ENCODE measurements around the gene SIPA1L3. TPM values are rescaled to one million over a fixed set of nuclear protein-coding genes. Genes with fewer than 3 reads are reported as not detected.

The SIPA1L3 gene
- total and polyA plus RNA-seq, 10 of the 15 experiments (the other 5 are each of a cell fraction or from before 2014, with no cell fraction given): 0.24 to 66.2 (median 19.1) TPM

DNA sequence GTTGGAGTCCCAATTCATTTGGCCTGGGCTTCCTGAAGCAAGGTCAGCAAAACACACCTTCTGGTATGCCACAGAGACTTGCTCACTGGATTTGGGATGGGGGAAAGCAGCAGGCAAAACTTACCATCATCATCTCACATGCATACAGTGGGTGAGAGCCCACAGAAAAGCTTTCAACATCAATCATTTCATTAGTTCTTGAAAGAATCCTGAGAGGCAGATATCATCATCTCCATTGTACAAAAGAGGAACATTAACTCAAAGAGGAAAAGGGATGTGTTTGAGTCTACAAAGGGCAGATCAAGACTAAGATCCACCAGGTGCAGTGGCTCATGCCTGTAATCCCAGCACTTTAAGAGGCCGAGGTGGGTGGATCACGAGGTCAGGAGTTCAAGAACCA lies 7.0 kb upstream of the SIPA1L3 start:
- in situ Hi-C loops (cut with MboI): loop anchor here (5.0 kb wide), 1 partner anchor 332 kb away; no protein-coding TSS in a partner anchor
- no peak overlapping the region for H3K9ac ChIP-seq (ENCODE audit: control insufficient read depth, insufficient read depth, low read length)
- RAD21 ChIA-PET (ENCODE audit: unreplicated experiment): interaction anchor here (0.6 to 1.8 kb wide), 4 partner anchors 134 to 503 kb away, joined by 3 to 6 read pairs (median 4); partner anchors contain the start of genes FAM98C and PSMD8
- no peaks in the 10 kb centered on the region for H3K36me3 ChIP-seq (ENCODE audit: control insufficient read depth in 2 of 2, insufficient read depth in 2 of 2, low read length in 1 of 2)
- no peaks in the 10 kb centered on the region; the same call in 1 of the 2 replicates for H3K4me1 ChIP-seq (ENCODE audit: control insufficient read depth, insufficient read depth, low read length)
- no TSS peak for BruUV-seq (replicated peaks)
- H3K79me2 ChIP-seq (ENCODE audit: control insufficient read depth, insufficient read depth, low read length): no peaks in the 10 kb centered on the region
- SMC1A ChIA-PET (ENCODE audit: uncharacterized antibody, unreplicated experiment): interaction anchor here (0.7 to 2.7 kb wide), 6 partner anchors 87 to 474 kb away, joined by 3 to 6 read pairs (median 4); no protein-coding TSS in a partner anchor
- ATAC-seq (no peak), DNase-seq (ENCODE audit: low read depth, low spot score) (no peak), FAIRE-seq (no peak)
- H3K4me3 ChIP-seq: no peak overlapping the region
- TF ChIP-seq, protein P1, sequence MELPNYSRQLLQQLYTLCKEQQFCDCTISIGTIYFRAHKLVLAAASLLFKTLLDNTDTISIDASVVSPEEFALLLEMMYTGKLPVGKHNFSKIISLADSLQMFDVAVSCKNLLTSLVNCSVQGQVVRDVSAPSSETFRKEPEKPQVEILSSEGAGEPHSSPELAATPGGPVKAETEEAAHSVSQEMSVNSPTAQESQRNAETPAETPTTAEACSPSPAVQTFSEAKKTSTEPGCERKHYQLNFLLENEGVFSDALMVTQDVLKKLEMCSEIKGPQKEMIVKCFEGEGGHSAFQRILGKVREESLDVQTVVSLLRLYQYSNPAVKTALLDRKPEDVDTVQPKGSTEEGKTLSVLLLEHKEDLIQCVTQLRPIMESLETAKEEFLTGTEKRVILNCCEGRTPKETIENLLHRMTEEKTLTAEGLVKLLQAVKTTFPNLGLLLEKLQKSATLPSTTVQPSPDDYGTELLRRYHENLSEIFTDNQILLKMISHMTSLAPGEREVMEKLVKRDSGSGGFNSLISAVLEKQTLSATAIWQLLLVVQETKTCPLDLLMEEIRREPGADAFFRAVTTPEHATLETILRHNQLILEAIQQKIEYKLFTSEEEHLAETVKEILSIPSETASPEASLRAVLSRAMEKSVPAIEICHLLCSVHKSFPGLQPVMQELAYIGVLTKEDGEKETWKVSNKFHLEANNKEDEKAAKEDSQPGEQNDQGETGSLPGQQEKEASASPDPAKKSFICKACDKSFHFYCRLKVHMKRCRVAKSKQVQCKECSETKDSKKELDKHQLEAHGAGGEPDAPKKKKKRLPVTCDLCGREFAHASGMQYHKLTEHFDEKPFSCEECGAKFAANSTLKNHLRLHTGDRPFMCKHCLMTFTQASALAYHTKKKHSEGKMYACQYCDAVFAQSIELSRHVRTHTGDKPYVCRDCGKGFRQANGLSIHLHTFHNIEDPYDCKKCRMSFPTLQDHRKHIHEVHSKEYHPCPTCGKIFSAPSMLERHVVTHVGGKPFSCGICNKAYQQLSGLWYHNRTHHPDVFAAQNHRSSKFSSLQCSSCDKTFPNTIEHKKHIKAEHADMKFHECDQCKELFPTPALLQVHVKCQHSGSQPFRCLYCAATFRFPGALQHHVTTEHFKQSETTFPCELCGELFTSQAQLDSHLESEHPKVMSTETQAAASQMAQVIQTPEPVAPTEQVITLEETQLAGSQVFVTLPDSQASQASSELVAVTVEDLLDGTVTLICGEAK (IDR thresholded peaks at IDR 0.05; ENCODE audit: borderline replicate concordance): no peak
- TF ChIP-seq JUNB (IDR thresholded peaks at IDR 0.05): no peak
- no peak for TF ChIP-seq EGR1 (IDR thresholded peaks at IDR 0.05; ENCODE audit: borderline replicate concordance in 1 of 2, low read depth in 2 of 2, low read length in 2 of 2)
- no peak for TF ChIP-seq CBFB (IDR thresholded peaks at IDR 0.05; ENCODE audit: low read depth)
- no peak for TF ChIP-seq EED (IDR thresholded peaks at IDR 0.05; ENCODE audit: low read depth)
- TF ChIP-seq BRCA1 (IDR thresholded peaks at IDR 0.05; ENCODE audit: low read depth, low read length): no peak
- no peak for TF ChIP-seq IKZF2 (IDR thresholded peaks at IDR 0.05)
- TF ChIP-seq, protein P2, sequence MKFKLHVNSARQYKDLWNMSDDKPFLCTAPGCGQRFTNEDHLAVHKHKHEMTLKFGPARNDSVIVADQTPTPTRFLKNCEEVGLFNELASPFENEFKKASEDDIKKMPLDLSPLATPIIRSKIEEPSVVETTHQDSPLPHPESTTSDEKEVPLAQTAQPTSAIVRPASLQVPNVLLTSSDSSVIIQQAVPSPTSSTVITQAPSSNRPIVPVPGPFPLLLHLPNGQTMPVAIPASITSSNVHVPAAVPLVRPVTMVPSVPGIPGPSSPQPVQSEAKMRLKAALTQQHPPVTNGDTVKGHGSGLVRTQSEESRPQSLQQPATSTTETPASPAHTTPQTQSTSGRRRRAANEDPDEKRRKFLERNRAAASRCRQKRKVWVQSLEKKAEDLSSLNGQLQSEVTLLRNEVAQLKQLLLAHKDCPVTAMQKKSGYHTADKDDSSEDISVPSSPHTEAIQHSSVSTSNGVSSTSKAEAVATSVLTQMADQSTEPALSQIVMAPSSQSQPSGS (IDR thresholded peaks at IDR 0.05; ENCODE audit: low read length): no peak
- TF ChIP-seq SP1 (IDR thresholded peaks at IDR 0.05; ENCODE audit: low read depth, low read length): no peak
- TF ChIP-seq IKZF1 (conservative IDR thresholded peaks at IDR 0.05): no peak
- no peak for TF ChIP-seq USF2 (IDR thresholded peaks at IDR 0.05; ENCODE audit: borderline replicate concordance, low read depth, low read length)
- no peak for TF ChIP-seq ZNF622 (IDR thresholded peaks at IDR 0.05)
- no peak for TF ChIP-seq BCL11A (IDR thresholded peaks at IDR 0.05; ENCODE audit: low read depth, low read length)
- intact Hi-C loops (cut with micrococcal nuclease; ENCODE audit: unreplicated experiment): loop anchor here (5.0 kb wide), 2 partner anchors 242 to 327 kb away; no protein-coding TSS in a partner anchor
- no peaks in the 10 kb centered on the region for H3K27me3 ChIP-seq (replicated peaks in 1 of 2; ENCODE audit: control insufficient read depth in 2 of 2, insufficient read depth in 2 of 2, low read length in 1 of 2)
- WGBS (ENCODE audit: insufficient coverage, insufficient replicate concordance, low lambda C conversion rate, missing lambda C conversion rate): 38% methylated on average over 2 of the region's 2 CpGs
- H3K4me2 ChIP-seq (ENCODE audit: control insufficient read depth, insufficient read depth): no peak overlapping the region
- CTCF ChIA-PET: interaction anchor here (0.6 to 9.9 kb wide), 9 partner anchors 94 to 503 kb away, joined by 3 to 80 read pairs (median 3); partner anchors contain the start of gene FAM98C
- no peaks in the 10 kb centered on the region for H3K9me3 ChIP-seq (replicated peaks; ENCODE audit: control insufficient read depth, insufficient read depth, low read length)
- no peak overlapping the region for H2AFZ ChIP-seq (ENCODE audit: control insufficient read depth, low read depth, low read length)
- H4K20me1 ChIP-seq (ENCODE audit: control insufficient read depth, insufficient read depth): no peaks in the 10 kb centered on the region
- no peak overlapping the region for H3K27ac ChIP-seq (ENCODE audit: control insufficient read depth, insufficient read depth)
- POLR2A ChIA-PET: interaction anchor here (0.6 kb wide), 1 partner anchor 40 kb away, joined by 4 read pairs; no protein-coding TSS in a partner anchor

Data from GM12878 (cell line).